ENCODE results near the gene CDRT4.
"Not testable (repeated sequence)": the region's sequence is repeated elsewhere in the genome, so short reads cannot be mapped to it uniquely, and the experiment has no call there.

Gene CDRT4

GRCh38 chr17:15462976-15463772 is 4.2 kb downstream of the CDRT4 start:
- DNase-seq: peak in 2 of 10 donors; percentile 15 to 70
- intact Hi-C loops (cut with DNase I): no loop called here

GRCh38 chr17:15457723-15458094 is 9.7 kb downstream of the CDRT4 start:
- intact Hi-C loops (cut with DNase I): loop anchor here (2.0 to 5.0 kb wide), 2 partner anchors 45 to 195 kb away; no protein-coding TSS in a partner anchor
- peak in 5 of 10 donors; percentile 24 to 83 (median 39) for DNase-seq

- intact Hi-C loops (cut with DNase I): loop anchor here (2.0 to 5.0 kb wide), 2 partner anchors 45 to 194 kb away; no protein-coding TSS in a partner anchor
Measured at GRCh38 chr17:15456972-15457722, 10.3 kb downstream of the CDRT4 start.

GRCh38 chr17:15456496-15456895 is 10.9 kb downstream of the CDRT4 start:
- intact Hi-C loops (cut with DNase I): loop anchor here (2.0 to 5.0 kb wide), 2 partner anchors 46 to 194 kb away; no protein-coding TSS in a partner anchor
- DNase-seq: no peak

More at GRCh38 chr17:15456972-15457722, 10.3 kb downstream of the CDRT4 start:
- DNase-seq: peak in 9 of 10 donors; percentile 52 to 95 (median 74)

GRCh38 chr17:15454346-15454745 is 13.1 kb downstream of the CDRT4 start:
- DNase-seq: no peak
- intact Hi-C loops (cut with DNase I): no loop called here

GRCh38 chr17:15453782-15454181 is 13.6 kb downstream of the CDRT4 start:
- DNase-seq: peak in 1 of 10 donors; percentile 35
- intact Hi-C loops (cut with DNase I): no loop called here

- intact Hi-C loops (cut with DNase I): no loop called here
- no peak for DNase-seq
Measured at GRCh38 chr17:15453246-15453645, 14.2 kb downstream of the CDRT4 start.

- intact Hi-C loops (cut with DNase I): no loop called here
- DNase-seq: no peak
Measured at GRCh38 chr17:15452746-15453145, 14.7 kb downstream of the CDRT4 start.

GRCh38 chr17:15451680-15452079 is 15.7 kb downstream of the CDRT4 start:
- no peak for DNase-seq

GRCh38 chr17:15448580-15448956 is 18.9 kb downstream of the CDRT4 start:
- intact Hi-C loops (cut with DNase I): no loop called here
- no peak for DNase-seq

More at GRCh38 chr17:15451680-15452079, 15.7 kb downstream of the CDRT4 start:
- intact Hi-C loops (cut with DNase I): no loop called here

- intact Hi-C loops (cut with DNase I): no loop called here
- DNase-seq: no peak
Measured at GRCh38 chr17:15447928-15448579, 19.4 kb downstream of the CDRT4 start.

GRCh38 chr17:15446036-15446435 is 21.4 kb downstream of the CDRT4 start:
- no peak for DNase-seq
- intact Hi-C loops (cut with DNase I): no loop called here

- intact Hi-C loops (cut with DNase I): no loop called here
- DNase-seq: no peak
Measured at GRCh38 chr17:15444805-15445204, 22.6 kb downstream of the CDRT4 start.

- intact Hi-C loops (cut with DNase I): no loop called here
- DNase-seq: peak in 6 of 10 donors; percentile 24 to 93 (median 50)
Measured at GRCh38 chr17:15442311-15443180, 24.9 kb downstream of the CDRT4 start.

- no peak for DNase-seq
- intact Hi-C loops (cut with DNase I): no loop called here
Measured at GRCh38 chr17:15441315-15441714, 26.1 kb downstream of the CDRT4 start.

GRCh38 chr17:15440347-15440746 is 27.1 kb downstream of the CDRT4 start:
- no peak for DNase-seq
- intact Hi-C loops (cut with DNase I): no loop called here

GRCh38 chr17:15439205-15439985 is 28.0 kb downstream of the CDRT4 start:
- DNase-seq; intact Hi-C loops (cut with DNase I): not testable (repeated sequence)

GRCh38 chr17:15438491-15439105 is 28.8 kb downstream of the CDRT4 start:
- intact Hi-C loops (cut with DNase I): no loop called here
- DNase-seq: no peak

- intact Hi-C loops (cut with DNase I): no loop called here
- DNase-seq: no peak
Measured at GRCh38 chr17:15437303-15437635, 30.2 kb downstream of the CDRT4 start.

Data from posterior cingulate gyrus (tissue), 11 donors.